ENCODE data around the gene TBC1D4. TPM values are rescaled to one million over a fixed set of nuclear protein-coding genes. Genes with fewer than 3 reads are reported as not detected.

Gene TBC1D4
- total and polyA plus RNA-seq, 12 donors: 41.6 to 324 (median 191) TPM

- H3K9me3 ChIP-seq (replicated peaks in 1 of 3): no peaks in the 10 kb centered on the region
Observed at GRCh38 chr13:75469047-75469446, 12.9 kb downstream of the TBC1D4 start.

GRCh38 chr13:75468602-75469001 lies 13.4 kb downstream of the TBC1D4 start:
- peaks cover 18 to 52% of the 10 kb centered on the region in 2 donors for H3K4me1 ChIP-seq (replicated peaks in 1 of 2)
- no peak overlapping the region for H3K27ac ChIP-seq
- no peak overlapping the region for H3K4me3 ChIP-seq
- intact Hi-C loops (cut with DNase I): no loop called here
- no peaks in the 10 kb centered on the region for H3K27me3 ChIP-seq
- TF ChIP-seq CTCF (IDR thresholded peaks at IDR 0.05) (no peak), POLR2A (IDR thresholded peaks at IDR 0.05) (no peak)
- DNase-seq: no peak
- no peaks in the 10 kb centered on the region for H3K9me3 ChIP-seq (replicated peaks in 1 of 3)
- H3K36me3 ChIP-seq (replicated peaks in 1 of 2): no peaks in the 10 kb centered on the region
- WGBS, 4 donors: 70 to 75% (median 73%) methylated on average over 5 of the region's 5 CpGs

More at GRCh38 chr13:75469047-75469446, 12.9 kb downstream of the TBC1D4 start:
- DNase-seq: no peak
- no peaks in the 10 kb centered on the region for H3K36me3 ChIP-seq (replicated peaks in 1 of 2)
- H3K4me1 ChIP-seq (replicated peaks in 1 of 2): peaks cover 21 to 54% of the 10 kb centered on the region in 2 donors
- TF ChIP-seq CTCF (IDR thresholded peaks at IDR 0.05) (no peak), POLR2A (IDR thresholded peaks at IDR 0.05) (no peak)
- no peak overlapping the region for H3K4me3 ChIP-seq
- no peaks in the 10 kb centered on the region for H3K27me3 ChIP-seq
- WGBS, 4 donors: 69 to 78% (median 75%) methylated on average over 7 of the region's 7 CpGs
- intact Hi-C loops (cut with DNase I): no loop called here
- no peak overlapping the region for H3K27ac ChIP-seq

- whole genome bisulfite sequencing, 4 donors: 44 to 67% (median 53%) methylated on average over 1 of the region's 1 CpG
- no peak for DNase-seq
- intact Hi-C loops (cut with DNase I): no loop called here
- TF ChIP-seq CTCF (IDR thresholded peaks at IDR 0.05) (no peak), POLR2A (IDR thresholded peaks at IDR 0.05) (no peak)
- Histone ChIP-seq H3K27me3 (no peaks in the 10 kb centered on the region), H3K4me3 (no peak overlapping the region), H3K9me3 (replicated peaks in 1 of 3) (no peaks in the 10 kb centered on the region), H3K4me1 (replicated peaks in 1 of 2) (peaks cover 17 to 47% of the 10 kb centered on the region in 2 donors), H3K36me3 (replicated peaks in 1 of 2) (no peaks in the 10 kb centered on the region), H3K27ac (peak overlapping the region in 1 of 5 donors; percentile 39)
Observed at GRCh38 chr13:75468098-75468497, 13.9 kb downstream of the TBC1D4 start.

GRCh38 chr13:75467040-75467728 lies 14.8 kb downstream of the TBC1D4 start:
- no peak overlapping the region for H3K4me3 ChIP-seq
- no peaks in the 10 kb centered on the region for H3K36me3 ChIP-seq (replicated peaks in 1 of 2)
- intact Hi-C loops (cut with DNase I): no loop called here
- no peaks in the 10 kb centered on the region for H3K27me3 ChIP-seq
- DNase-seq: no peak
- peaks cover 17 to 40% of the 10 kb centered on the region in 2 donors for H3K4me1 ChIP-seq (replicated peaks in 1 of 2)
- H3K27ac ChIP-seq: no peak overlapping the region
- TF ChIP-seq POLR2A (IDR thresholded peaks at IDR 0.05) (no peak), CTCF (IDR thresholded peaks at IDR 0.05) (no peak)
- WGBS, 4 donors: 91 to 94% (median 92%) methylated on average over 3 of the region's 3 CpGs
- H3K9me3 ChIP-seq (replicated peaks in 1 of 3): no peaks in the 10 kb centered on the region
